ENCODE measurements around the gene PLCB3.

PLCB3 gene

DNA sequence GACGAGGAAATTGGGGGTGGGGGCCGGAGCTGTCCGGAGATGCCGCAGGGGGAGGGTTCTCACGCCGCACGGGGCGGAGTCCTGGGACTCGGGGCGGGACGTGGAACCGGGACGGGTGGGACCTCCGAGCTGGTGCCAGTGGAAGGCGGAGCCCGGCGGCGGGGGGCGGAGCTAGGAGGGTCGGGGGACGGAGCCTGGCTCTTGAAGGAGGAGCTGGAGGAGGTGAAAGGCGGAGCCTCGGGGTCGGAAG lies 10.2 kb upstream of the PLCB3 start:
- Histone ChIP-seq H2BK5ac (ENCODE audit: low read length) (peak overlapping the region; percentile 67), H3K27ac (ENCODE audit: low read depth, low read length) (peak overlapping the region; percentile 95), H3K4me3 (ENCODE audit: low read length) (peak overlapping the region; percentile 76), H3K18ac (ENCODE audit: low read length) (peak overlapping the region; percentile 75), H3K4me1 (ENCODE audit: control insufficient read depth, low read depth, low read length) (peaks cover 6% of the 10 kb centered on the region), H3K56ac (ENCODE audit: low read length) (peak overlapping the region; percentile 94), H3K23ac (ENCODE audit: low read length) (no peak overlapping the region), H4K5ac (ENCODE audit: low read length) (no peak overlapping the region), H3K4me2 (ENCODE audit: low read length) (peak overlapping the region; percentile 36), H2AK5ac (ENCODE audit: low read length) (no peak overlapping the region), H3K36me3 (ENCODE audit: control insufficient read depth, insufficient read depth, low read length) (peaks cover 1% of the 10 kb centered on the region), H3K27me3 (ENCODE audit: insufficient read depth, low read length, poor library complexity) (no peaks in the 10 kb centered on the region), H3K79me2 (ENCODE audit: control insufficient read depth, insufficient read depth, low read length) (peaks cover 21% of the 10 kb centered on the region), H2BK15ac (replicated peaks; ENCODE audit: low read depth) (no peak overlapping the region), H3K9ac (ENCODE audit: low read length) (peak overlapping the region; percentile 93), H4K8ac (ENCODE audit: low read depth, low read length) (peak overlapping the region; percentile 83), H3K79me1 (ENCODE audit: low read length) (peaks cover 7% of the 10 kb centered on the region), H2BK120ac (ENCODE audit: low read depth, low read length) (no peak overlapping the region), H3K4ac (ENCODE audit: low read depth, low read length) (peak overlapping the region; percentile 90)
- no peak for DNase-seq
- no CpG with 5 or more reads among the region's 24 CpGs for WGBS (ENCODE audit: extremely low coverage, insufficient coverage, low lambda C conversion rate)

GRCh38 chr11:64241491-64242374 lies 9.6 kb upstream of the PLCB3 start:
- Histone ChIP-seq H3K9ac (ENCODE audit: low read length) (peak overlapping the region; percentile 96), H3K27me3 (ENCODE audit: insufficient read depth, low read length, poor library complexity) (no peaks in the 10 kb centered on the region), H2BK120ac (ENCODE audit: low read depth, low read length) (no peak overlapping the region), H4K5ac (ENCODE audit: low read length) (no peak overlapping the region), H3K79me2 (ENCODE audit: control insufficient read depth, insufficient read depth, low read length) (peaks cover 23% of the 10 kb centered on the region), H4K8ac (ENCODE audit: low read depth, low read length) (no peak overlapping the region), H3K18ac (ENCODE audit: low read length) (peak overlapping the region; percentile 93), H3K4me2 (ENCODE audit: low read length) (peak overlapping the region; percentile 79), H2BK5ac (ENCODE audit: low read length) (peak overlapping the region; percentile 88), H3K4me1 (ENCODE audit: control insufficient read depth, low read depth, low read length) (peaks cover 6% of the 10 kb centered on the region), H3K23ac (ENCODE audit: low read length) (peak overlapping the region; percentile 89), H3K4ac (ENCODE audit: low read depth, low read length) (peak overlapping the region; percentile 94), H2AK5ac (ENCODE audit: low read length) (peak overlapping the region; percentile 69), H3K27ac (ENCODE audit: low read depth, low read length) (peak overlapping the region; percentile 88), H3K56ac (ENCODE audit: low read length) (peak overlapping the region; percentile 97), H3K4me3 (ENCODE audit: low read length) (peak overlapping the region; percentile 88), H3K36me3 (ENCODE audit: control insufficient read depth, insufficient read depth, low read length) (peaks cover 1% of the 10 kb centered on the region), H2BK15ac (replicated peaks; ENCODE audit: low read depth) (no peak overlapping the region), H3K79me1 (ENCODE audit: low read length) (peaks cover 7% of the 10 kb centered on the region)
- WGBS (ENCODE audit: extremely low coverage, insufficient coverage, low lambda C conversion rate) = no CpG with 5 or more reads among the region's 63 CpGs
- peak; percentile 99 for DNase-seq

GRCh38 chr11:64243236-64243854 lies 8.0 kb upstream of the PLCB3 start:
- no CpG with 5 or more reads among the region's 8 CpGs for WGBS (ENCODE audit: extremely low coverage, insufficient coverage, low lambda C conversion rate)
- Histone ChIP-seq H3K27ac (ENCODE audit: low read depth, low read length) (no peak overlapping the region), H3K4me3 (ENCODE audit: low read length) (no peak overlapping the region)

GRCh38 chr11:64244107-64244506 lies 7.2 kb upstream of the PLCB3 start:
- no CpG with 5 or more reads among the region's 5 CpGs for WGBS (ENCODE audit: extremely low coverage, insufficient coverage, low lambda C conversion rate)
- Histone ChIP-seq H3K9ac (ENCODE audit: low read length) (no peak overlapping the region), H3K23ac (ENCODE audit: low read length) (no peak overlapping the region), H3K27ac (ENCODE audit: low read depth, low read length) (no peak overlapping the region), H3K18ac (ENCODE audit: low read length) (no peak overlapping the region), H3K4ac (ENCODE audit: low read depth, low read length) (no peak overlapping the region), H3K4me2 (ENCODE audit: low read length) (no peak overlapping the region), H2AK5ac (ENCODE audit: low read length) (no peak overlapping the region), H3K79me1 (ENCODE audit: low read length) (peaks cover 7% of the 10 kb centered on the region), H2BK120ac (ENCODE audit: low read depth, low read length) (no peak overlapping the region), H3K27me3 (ENCODE audit: insufficient read depth, low read length, poor library complexity) (no peaks in the 10 kb centered on the region), H2BK5ac (ENCODE audit: low read length) (no peak overlapping the region), H3K79me2 (ENCODE audit: control insufficient read depth, insufficient read depth, low read length) (peaks cover 23% of the 10 kb centered on the region), H4K5ac (ENCODE audit: low read length) (no peak overlapping the region), H2BK15ac (replicated peaks; ENCODE audit: low read depth) (no peak overlapping the region), H3K56ac (ENCODE audit: low read length) (no peak overlapping the region), H3K4me1 (ENCODE audit: control insufficient read depth, low read depth, low read length) (peaks cover 15% of the 10 kb centered on the region), H3K36me3 (ENCODE audit: control insufficient read depth, insufficient read depth, low read length) (peaks cover 1% of the 10 kb centered on the region), H4K8ac (ENCODE audit: low read depth, low read length) (no peak overlapping the region), H3K4me3 (ENCODE audit: low read length) (no peak overlapping the region)
- no peak for DNase-seq

More at GRCh38 chr11:64243236-64243854, 8.0 kb upstream of the PLCB3 start:
- Histone ChIP-seq H3K23ac (ENCODE audit: low read length) (no peak overlapping the region), H2BK120ac (ENCODE audit: low read depth, low read length) (no peak overlapping the region), H2BK5ac (ENCODE audit: low read length) (no peak overlapping the region), H3K4me2 (ENCODE audit: low read length) (no peak overlapping the region), H2BK15ac (replicated peaks; ENCODE audit: low read depth) (no peak overlapping the region), H4K5ac (ENCODE audit: low read length) (no peak overlapping the region), H3K36me3 (ENCODE audit: control insufficient read depth, insufficient read depth, low read length) (peaks cover 1% of the 10 kb centered on the region), H3K9ac (ENCODE audit: low read length) (peak overlapping the region; percentile 29), H3K27me3 (ENCODE audit: insufficient read depth, low read length, poor library complexity) (no peaks in the 10 kb centered on the region), H3K79me2 (ENCODE audit: control insufficient read depth, insufficient read depth, low read length) (peaks cover 23% of the 10 kb centered on the region), H3K4ac (ENCODE audit: low read depth, low read length) (no peak overlapping the region), H3K56ac (ENCODE audit: low read length) (no peak overlapping the region), H3K18ac (ENCODE audit: low read length) (no peak overlapping the region), H4K8ac (ENCODE audit: low read depth, low read length) (no peak overlapping the region), H3K4me1 (ENCODE audit: control insufficient read depth, low read depth, low read length) (peaks cover 11% of the 10 kb centered on the region), H2AK5ac (ENCODE audit: low read length) (no peak overlapping the region), H3K79me1 (ENCODE audit: low read length) (peaks cover 7% of the 10 kb centered on the region)
- no peak for DNase-seq

GRCh38 chr11:64244966-64245365 lies 6.4 kb upstream of the PLCB3 start:
- Histone ChIP-seq H3K56ac (ENCODE audit: low read length) (peak overlapping the region; percentile 98), H3K27me3 (ENCODE audit: insufficient read depth, low read length, poor library complexity) (no peaks in the 10 kb centered on the region), H3K4me3 (ENCODE audit: low read length) (no peak overlapping the region), H3K4ac (ENCODE audit: low read depth, low read length) (no peak overlapping the region), H3K18ac (ENCODE audit: low read length) (no peak overlapping the region), H3K27ac (ENCODE audit: low read depth, low read length) (no peak overlapping the region), H3K4me1 (ENCODE audit: control insufficient read depth, low read depth, low read length) (peaks cover 18% of the 10 kb centered on the region), H3K23ac (ENCODE audit: low read length) (no peak overlapping the region), H3K79me2 (ENCODE audit: control insufficient read depth, insufficient read depth, low read length) (peaks cover 23% of the 10 kb centered on the region), H4K5ac (ENCODE audit: low read length) (no peak overlapping the region), H3K79me1 (ENCODE audit: low read length) (peaks cover 7% of the 10 kb centered on the region), H2BK5ac (ENCODE audit: low read length) (no peak overlapping the region), H3K36me3 (ENCODE audit: control insufficient read depth, insufficient read depth, low read length) (peaks cover 1% of the 10 kb centered on the region), H3K9ac (ENCODE audit: low read length) (peak overlapping the region; percentile 95), H4K8ac (ENCODE audit: low read depth, low read length) (no peak overlapping the region), H2AK5ac (ENCODE audit: low read length) (no peak overlapping the region), H3K4me2 (ENCODE audit: low read length) (peak overlapping the region; percentile 35), H2BK15ac (replicated peaks; ENCODE audit: low read depth) (no peak overlapping the region), H2BK120ac (ENCODE audit: low read depth, low read length) (no peak overlapping the region)
- no peak for DNase-seq
- no CpG with 5 or more reads among the region's 6 CpGs for WGBS (ENCODE audit: extremely low coverage, insufficient coverage, low lambda C conversion rate)
